SK-N-SH (cell line): ENCODE results near the gene ALAS2. TPM values are rescaled to one million over a fixed set of nuclear protein-coding genes. Genes with fewer than 3 reads are reported as not detected.

Experiments used
- CTCF ChIA-PET: fragments of 300-600, 350-600 bp; formaldehyde crosslinking; extraction: SDS; loops from one replicate; lab custom pipeline; 2021; lab: Yijun Ruan, JAX
- POLR2A ChIA-PET: fragments of 350-600 bp; sonication (Branson Sonifier 250); formaldehyde crosslinking; extraction: SDS; loops from one replicate; lab custom pipeline; 2020; ENCODE audit warnings: antibody characterized with exemption, inconsistent platforms; lab: Yijun Ruan, JAX
- DNase-seq: peaks from one replicate; pipeline ENCODE4 v3.0.0; 2012
- H2AFZ ChIP-seq: fragments of 200-600 bp; sonication (generic); 2 replicates; pipeline ENCODE4 v1.8.1; 2016; ENCODE audit warnings: antibody characterized with exemption, mild to moderate bottlenecking, low read depth
- H3F3A ChIP-seq: fragments of 200-600 bp; sonication (generic); replicated peaks from 2 replicates; pipeline ENCODE3; 2016; ENCODE audit warnings: antibody characterized with exemption, mild to moderate bottlenecking; ENCODE audit not compliant: insufficient read depth
- H3K27ac ChIP-seq, 2 experiments: fragments of 200-500 bp in 1 of 2; fragments of 200-600 bp in 1 of 2; sonication (Bioruptor generic) in 1 of 2; sonication (generic), shearing (Covaris generic) in 1 of 2; 2 replicates each; pipeline versions ENCODE4 v1.5.1 to v1.6.1; 2014 to 2016; ENCODE audit warnings: low read depth in 2 of 2, inconsistent platforms in 1 of 2, low read length in 1 of 2, mild to moderate bottlenecking in 1 of 2, mixed read lengths in 1 of 2
- H3K27me3 ChIP-seq: fragments of 200-600 bp; sonication (generic), shearing (Covaris generic); 2 replicates; pipeline ENCODE4 v1.6.1; 2016; ENCODE audit warnings: mixed run types; ENCODE audit not compliant: insufficient read depth
- H3K36me3 ChIP-seq, 2 experiments: fragments of 200-500 bp in 1 of 2; fragments of 200-600 bp in 1 of 2; sonication (Bioruptor generic) in 1 of 2; sonication (generic) in 1 of 2; replicated peaks in 1 of 2; 2 replicates each; pipeline versions ENCODE3 to v1.5.1; 2014 to 2016; ENCODE audit warnings: low read length in 1 of 2, mild to moderate bottlenecking in 1 of 2; ENCODE audit not compliant: insufficient read depth in 2 of 2, control insufficient read depth in 1 of 2
- H3K4me1 ChIP-seq, 2 experiments: fragments of 200-500 bp in 1 of 2; fragments of 200-600 bp in 1 of 2; sonication (Bioruptor generic) in 1 of 2; sonication (generic), shearing (Covaris generic) in 1 of 2; 2 replicates each; pipeline versions ENCODE4 v1.5.1 to v1.6.1; 2014 to 2016; ENCODE audit warnings: low read depth in 1 of 2, low read length in 1 of 2, mixed run types in 1 of 2; ENCODE audit not compliant: insufficient read depth in 2 of 2, control insufficient read depth in 1 of 2
- H3K4me2 ChIP-seq: fragments of 200-600 bp; sonication (generic), shearing (Covaris generic); 2 replicates; pipeline ENCODE4 v1.6.1; 2017; ENCODE audit warnings: mixed run types
- H3K4me3 ChIP-seq, 2 experiments: fragments of 200-500 bp in 1 of 2; fragments of 200-600 bp in 1 of 2; sonication (Bioruptor generic) in 1 of 2; sonication (generic), shearing (Covaris generic) in 1 of 2; 2 replicates each; pipeline versions ENCODE4 v1.5.1 to v1.8.1; 2014 to 2016; ENCODE audit warnings: low read depth in 2 of 2, inconsistent platforms in 1 of 2, low read length in 1 of 2, mild to moderate bottlenecking in 1 of 2, mixed read lengths in 1 of 2, moderate library complexity in 1 of 2
- H3K79me2 ChIP-seq: fragments of 200-600 bp; sonication (generic); 2 replicates; pipeline ENCODE4 v1.8.1; 2017; ENCODE audit warnings: mild to moderate bottlenecking; ENCODE audit not compliant: insufficient read depth
- H3K9ac ChIP-seq: fragments of 200-600 bp; sonication (generic); 2 replicates; pipeline ENCODE4 v1.6.1; 2017; ENCODE audit warnings: mixed run types
- H3K9me2 ChIP-seq: fragments of 200-600 bp; sonication (generic); 2 replicates; pipeline ENCODE4 v1.6.1; 2017; ENCODE audit warnings: mixed run types
- H3K9me3 ChIP-seq: fragments of 200-600 bp; sonication (generic); 2 replicates; pipeline ENCODE4 v1.6.1; 2017; ENCODE audit warnings: mixed run types, mild to moderate bottlenecking, moderate library complexity
- H4K20me1 ChIP-seq: fragments of 200-600 bp; sonication (generic); 2 replicates; pipeline ENCODE4 v1.6.1; 2017; ENCODE audit warnings: mild to moderate bottlenecking, mixed run types; ENCODE audit not compliant: insufficient read depth
- ELF1 ChIP-seq: IDR thresholded peaks from 2 replicates; pipeline ENCODE4 v1.4.0; 2012
- FOXJ3 ChIP-seq: sonication (generic); formaldehyde crosslinking; IDR thresholded peaks from 2 replicates; pipeline ENCODE4 v1.5.1; 2020; ENCODE audit warnings: mild to moderate bottlenecking, missing genetic modification reagents
- FOXM1 ChIP-seq: IDR thresholded peaks from 2 replicates; pipeline ENCODE4 v1.4.0; 2012; ENCODE audit warnings: low read depth, mild to moderate bottlenecking
- GABPA ChIP-seq: IDR thresholded peaks from 2 replicates; pipeline ENCODE4 v1.4.0; 2012; ENCODE audit warnings: low read depth, mild to moderate bottlenecking
- GATA2 ChIP-seq: sonication (generic); formaldehyde crosslinking; IDR thresholded peaks from 2 replicates; pipeline ENCODE4 v1.5.0; 2020; ENCODE audit warnings: mild to moderate bottlenecking, missing genetic modification reagents
- IRF3 ChIP-seq: fragments of 150-350 bp; IDR thresholded peaks from 2 replicates; pipeline ENCODE4 v1.6.1; 2016; ENCODE audit warnings: mild to moderate bottlenecking, low read depth, low read length
- JUND ChIP-seq: IDR thresholded peaks from 2 replicates; pipeline ENCODE4 v1.4.0; 2012
- MAX ChIP-seq: IDR thresholded peaks from 2 replicates; pipeline ENCODE4 v1.4.0; 2012; ENCODE audit warnings: low read depth
- MEF2A ChIP-seq: IDR thresholded peaks from 2 replicates; pipeline ENCODE4 v1.4.0; 2012; ENCODE audit warnings: low read depth, borderline replicate concordance
- RAD21 ChIP-seq: IDR thresholded peaks from 2 replicates; pipeline ENCODE4 v1.6.1; 2012; ENCODE audit warnings: mild to moderate bottlenecking, low read length
- REST ChIP-seq: IDR thresholded peaks from 2 replicates; pipeline ENCODE4 v1.6.1; 2012; ENCODE audit warnings: mild to moderate bottlenecking, low read depth, low read length, moderate library complexity
- RFX5 ChIP-seq: IDR thresholded peaks from 2 replicates; pipeline ENCODE4 v1.6.1; 2012; ENCODE audit warnings: mild to moderate bottlenecking, improper control_type of control experiment, low read length
- SMC3 ChIP-seq: IDR thresholded peaks from 2 replicates; pipeline ENCODE4 v1.6.1; 2012; ENCODE audit warnings: low read depth, low read length, improper control_type of control experiment
- TAF1 ChIP-seq: IDR thresholded peaks from 2 replicates; pipeline ENCODE4 v1.6.1; 2012; ENCODE audit warnings: low read depth, mild to moderate bottlenecking, low read length, moderate library complexity, borderline replicate concordance
- TCF12 ChIP-seq: IDR thresholded peaks from 2 replicates; pipeline ENCODE4 v1.4.0; 2012
- USF2 ChIP-seq: fragments of 150-350 bp; IDR thresholded peaks from 2 replicates; pipeline ENCODE4 v1.6.1; 2017; ENCODE audit warnings: antibody characterized with exemption, low read length, low read depth, borderline replicate concordance
- YY1 ChIP-seq: IDR thresholded peaks from 2 replicates; pipeline ENCODE4 v1.4.0; 2012; ENCODE audit warnings: low read depth, mild to moderate bottlenecking
- WGBS: methylation state at CpG from one replicate; pipeline ENCODE4 v1.1.6; 2017; ENCODE audit warnings: low lambda C conversion rate; 5-methylcytosine and 5-hydroxymethylcytosine counted together
- polyA plus RNA-seq, 3 experiments: library from polyadenylated mRNA; depleted of rRNA; stranded (reverse); fragments of >200 nt; gene quantifications; 2 replicates each; pipeline ENCODE4 v1.2.3, GENCODE V29; 2012

ALAS2 gene
- polyA plus RNA-seq, 1 of the 3 experiments (the other 2 are of a cell fraction) = not detected

GRCh38 chrX:55041514-55041913, 10.7 kb upstream of the ALAS2 start:
- Histone ChIP-seq H3F3A (no peaks in the 10 kb centered on the region), H3K79me2 (no peaks in the 10 kb centered on the region), H3K9me2 (no peaks in the 10 kb centered on the region), H3K4me3 (no peak overlapping the region), H3K4me2 (no peak overlapping the region), H3K9ac (no peak overlapping the region), H2AFZ (no peak overlapping the region), H3K27ac (no peak overlapping the region), H3K4me1 (no peaks in the 10 kb centered on the region), H3K27me3 (0 out of 2 replicates have a peak, but pooled peaks cover 6% of the 10 kb centered on the region), H3K9me3 (no peaks in the 10 kb centered on the region), H3K36me3 (no peaks in the 10 kb centered on the region), H4K20me1 (no peaks in the 10 kb centered on the region)
- ChIA-PET POLR2A (no interaction called here), CTCF (interaction anchor here (0.6 kb wide), 1 partner anchor 16 kb away, joined by 3 read pairs; no protein-coding TSS in a partner anchor)
- WGBS = 27% methylated on average over 2 of the region's 6 CpGs
- no peak for TF ChIP-seq FOXJ3
- no peak for TF ChIP-seq MAX
- TF ChIP-seq JUND = no peak
- no peak for TF ChIP-seq USF2
- no peak for TF ChIP-seq TCF12
- TF ChIP-seq ELF1 = no peak
- TF ChIP-seq TAF1 = no peak
- no peak for TF ChIP-seq GABPA
- TF ChIP-seq MEF2A = no peak
- TF ChIP-seq RAD21 = no peak
- TF ChIP-seq GATA2 = no peak
- TF ChIP-seq YY1 = no peak
- TF ChIP-seq REST = no peak
- TF ChIP-seq FOXM1 = no peak
- TF ChIP-seq RFX5 = no peak
- TF ChIP-seq SMC3 = no peak
- TF ChIP-seq IRF3 = no peak
- no peak for DNase-seq
